NCI-H187 treated with DMSO at 0.1 percent for 48 hours (cell line): Measurements from ENCODE around the gene CACNA1H.
A peak's percentile ranks its signal among the peaks of the same experiment; 100 is the strongest.
"Not testable (repeated sequence)": the region's sequence is repeated elsewhere in the genome, so short reads cannot be mapped to it uniquely, and the experiment has no call there.

ENCODE experiments used
- DNase-seq: peaks from one replicate; lab custom pipeline; 2025; lab: John Stamatoyannopoulos, UW

CACNA1H gene

GRCh38 chr16:1175566-1176279, 22.8 kb downstream of the CACNA1H start:
- no peak for DNase-seq

- no peak for DNase-seq
These were observed 23.5 kb downstream of the CACNA1H start for GRCh38 chr16:1176280-1176897.

DNA sequence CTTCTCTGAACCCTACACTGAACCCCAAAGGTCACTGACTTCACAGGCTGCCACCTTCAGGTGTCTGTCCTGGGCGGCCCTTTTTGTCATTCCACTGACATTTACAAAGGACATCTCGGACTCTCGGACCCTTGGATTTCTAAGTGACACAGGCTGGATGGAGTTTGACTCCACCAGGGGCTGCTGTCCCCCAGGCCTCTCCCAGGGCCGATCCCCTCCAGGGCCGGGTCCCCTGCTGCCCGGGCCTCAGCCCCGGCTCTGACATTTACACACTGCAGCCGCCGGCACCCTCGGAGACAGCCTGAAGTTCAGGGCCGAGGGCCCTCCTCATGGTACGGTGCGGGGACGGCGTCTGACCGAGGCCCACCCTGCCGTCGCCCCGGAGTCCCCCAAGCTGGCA, 24.1 kb downstream of the CACNA1H start:
- DNase-seq, result no peak

- no peak for DNase-seq
These were observed 24.8 kb downstream of the CACNA1H start for GRCh38 chr16:1177750-1178149.

DNA sequence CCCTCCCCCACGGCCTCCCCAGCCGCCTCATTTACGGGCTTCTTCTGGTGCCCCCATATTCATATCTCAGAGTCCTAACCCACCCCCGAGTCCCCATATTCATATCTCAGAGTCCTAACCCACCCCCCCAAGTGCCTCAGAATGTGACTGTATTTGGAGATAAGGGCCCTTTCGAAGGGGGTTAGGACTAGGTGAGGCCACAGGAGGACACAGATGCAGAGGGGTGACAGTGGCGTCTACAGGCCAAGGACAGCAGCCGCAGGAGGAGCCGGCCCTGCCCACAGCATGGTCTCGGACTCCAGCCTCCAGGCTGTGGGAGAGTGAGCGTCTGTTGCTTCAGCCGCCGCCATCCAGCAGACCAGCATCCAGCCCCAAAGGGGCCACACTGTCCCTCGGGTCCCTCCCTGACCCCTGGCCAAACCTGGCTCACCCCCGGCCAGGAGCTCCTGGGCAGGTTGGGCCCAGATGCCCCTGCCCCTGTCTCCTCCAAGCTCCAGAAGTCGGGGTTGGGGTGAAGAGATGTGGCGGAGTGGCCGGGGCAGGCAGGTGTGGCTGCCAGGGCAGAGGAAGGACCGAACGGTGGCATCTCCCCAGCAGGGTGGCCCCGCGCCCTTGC, 25.5 kb downstream of the CACNA1H start:
- no peak for DNase-seq

- DNase-seq, result no peak
These were observed 27.9 kb downstream of the CACNA1H start for GRCh38 chr16:1180549-1181403.

DNA sequence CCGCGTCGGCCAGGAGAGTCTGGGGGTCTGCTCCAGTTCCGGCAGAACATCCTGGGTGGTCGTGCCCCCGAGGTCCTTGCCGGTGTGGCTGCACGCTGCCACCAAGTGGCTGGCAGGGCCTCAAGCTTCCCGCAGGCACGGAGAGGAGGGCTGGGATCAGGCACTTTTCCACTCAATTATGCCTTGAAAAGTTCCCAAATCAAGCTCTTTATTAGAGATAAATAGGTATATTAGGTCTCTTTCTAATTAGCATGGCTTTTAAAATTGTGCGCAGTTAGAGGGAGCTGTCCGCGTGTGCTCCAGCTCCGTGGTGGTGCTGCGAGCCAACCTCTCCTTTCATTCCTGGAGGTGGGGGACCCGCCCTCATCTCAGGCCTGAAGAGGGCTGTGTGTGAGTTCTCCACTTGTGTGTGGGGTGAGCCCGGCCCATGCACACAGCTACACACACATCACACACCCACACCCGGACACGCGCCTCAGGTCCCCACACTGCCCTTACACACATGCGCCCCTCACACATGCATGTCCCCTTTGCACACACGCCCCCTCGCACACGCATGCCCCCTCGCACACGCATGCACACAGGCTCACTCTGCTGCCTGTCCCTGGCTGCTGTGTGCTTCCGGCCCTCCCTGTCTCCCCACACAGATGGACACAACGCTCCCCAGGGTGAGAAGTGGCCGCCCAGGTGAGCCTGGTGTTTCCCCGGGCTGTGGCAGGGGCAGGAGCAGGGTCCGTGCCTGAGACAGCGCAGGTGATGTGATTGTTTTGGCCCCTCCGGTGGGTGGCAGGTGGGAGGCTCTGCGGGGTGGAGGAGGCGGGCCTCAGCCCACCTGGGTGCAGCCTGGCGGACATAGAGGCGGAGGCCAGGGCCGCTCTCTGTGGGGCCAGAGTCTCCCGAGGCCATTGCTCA, 28.8 kb downstream of the CACNA1H start:
- DNase-seq, result no peak

GRCh38 chr16:1182316-1182671, 29.4 kb downstream of the CACNA1H start:
- no peak for DNase-seq

GRCh38 chr16:1182950-1183907, 30.3 kb downstream of the CACNA1H start:
- peak; percentile 58 for DNase-seq

- no peak for DNase-seq
These were observed 31.4 kb downstream of the CACNA1H start for GRCh38 chr16:1184156-1184868.

- DNase-seq, result no peak
These were observed 32.1 kb downstream of the CACNA1H start for GRCh38 chr16:1184980-1185379.

DNA sequence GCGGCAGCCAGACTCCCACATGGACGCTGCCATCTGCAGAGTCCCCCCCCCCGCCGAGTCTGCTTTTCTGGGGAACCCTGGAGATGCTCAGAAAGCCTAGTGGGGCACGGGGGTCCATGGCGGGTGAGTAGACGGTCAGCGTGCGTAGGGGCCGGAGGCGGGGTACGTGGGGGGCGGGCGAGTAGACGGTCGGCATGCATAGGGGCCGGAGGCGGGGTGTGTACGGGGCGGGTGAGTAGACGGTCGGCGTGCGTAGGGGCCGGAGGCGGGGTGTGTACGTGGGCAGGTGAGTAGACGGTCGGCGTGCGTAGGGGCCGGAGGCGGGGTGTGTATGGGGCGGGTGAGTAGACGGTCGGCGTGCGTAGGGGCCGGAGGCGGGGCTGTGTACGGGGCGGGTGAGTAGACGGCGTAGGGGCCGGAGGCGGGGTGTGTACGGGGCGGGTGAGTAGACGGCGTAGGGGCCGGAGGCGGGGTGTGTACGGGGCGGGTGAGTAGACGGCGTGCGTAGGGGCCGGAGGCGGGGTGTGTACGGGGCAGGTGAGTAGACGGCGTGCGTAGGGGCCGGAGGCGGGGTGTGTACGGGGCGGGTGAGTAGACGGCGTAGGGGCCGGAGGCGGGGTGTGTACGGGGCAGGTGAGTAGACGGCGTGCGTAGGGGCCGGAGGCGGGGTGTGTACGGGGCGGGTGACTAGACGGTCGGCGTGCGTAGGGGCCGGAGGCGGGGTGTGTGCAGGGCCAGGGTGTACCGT, 32.7 kb downstream of the CACNA1H start:
- DNase-seq, result not testable (repeated sequence)

DNA sequence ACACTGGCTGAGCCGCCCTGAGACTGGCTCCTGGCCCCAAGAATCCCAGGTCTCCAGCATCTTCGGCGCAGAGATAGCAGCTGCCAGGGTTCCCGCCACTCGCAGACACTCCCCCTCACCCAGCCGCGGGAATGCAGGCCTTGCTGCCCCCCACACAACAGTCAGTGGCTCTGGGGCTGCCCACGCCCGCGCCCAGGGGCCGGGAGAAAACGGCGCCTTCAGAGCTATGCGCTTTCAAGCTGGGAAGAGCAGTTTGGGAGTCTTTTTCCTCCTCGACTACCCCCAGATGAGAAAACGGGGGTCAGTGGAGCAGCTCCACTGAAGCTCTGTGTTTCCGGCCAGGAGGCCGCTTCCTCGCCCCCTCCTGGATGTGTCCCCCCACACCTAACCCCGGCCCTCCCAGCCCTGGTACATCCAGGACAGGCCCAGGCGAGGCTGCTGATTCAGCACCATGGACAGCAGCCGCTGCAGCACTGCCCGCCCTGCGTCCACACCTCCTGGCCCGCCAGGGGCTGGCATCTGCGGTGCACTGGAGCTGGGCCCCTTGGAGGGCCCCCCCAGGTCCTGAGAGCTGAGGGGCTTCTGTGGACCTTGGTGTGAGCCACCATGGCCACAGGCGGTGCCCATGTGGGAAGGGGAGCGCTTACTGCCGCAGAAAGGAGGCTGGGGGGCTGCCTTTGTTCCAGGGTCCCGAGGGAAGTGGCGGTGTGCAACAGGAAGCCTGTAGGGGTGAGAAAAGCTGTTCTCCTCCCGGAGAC, 35.7 kb downstream of the CACNA1H start:
- no peak for DNase-seq

GRCh38 chr16:1189455-1189854, 36.5 kb downstream of the CACNA1H start:
- no peak for DNase-seq

GRCh38 chr16:1190789-1191188, 37.9 kb downstream of the CACNA1H start:
- not testable (repeated sequence) for DNase-seq

- DNase-seq, result no peak
These were observed 39.6 kb downstream of the CACNA1H start for GRCh38 chr16:1192384-1193073.

DNA sequence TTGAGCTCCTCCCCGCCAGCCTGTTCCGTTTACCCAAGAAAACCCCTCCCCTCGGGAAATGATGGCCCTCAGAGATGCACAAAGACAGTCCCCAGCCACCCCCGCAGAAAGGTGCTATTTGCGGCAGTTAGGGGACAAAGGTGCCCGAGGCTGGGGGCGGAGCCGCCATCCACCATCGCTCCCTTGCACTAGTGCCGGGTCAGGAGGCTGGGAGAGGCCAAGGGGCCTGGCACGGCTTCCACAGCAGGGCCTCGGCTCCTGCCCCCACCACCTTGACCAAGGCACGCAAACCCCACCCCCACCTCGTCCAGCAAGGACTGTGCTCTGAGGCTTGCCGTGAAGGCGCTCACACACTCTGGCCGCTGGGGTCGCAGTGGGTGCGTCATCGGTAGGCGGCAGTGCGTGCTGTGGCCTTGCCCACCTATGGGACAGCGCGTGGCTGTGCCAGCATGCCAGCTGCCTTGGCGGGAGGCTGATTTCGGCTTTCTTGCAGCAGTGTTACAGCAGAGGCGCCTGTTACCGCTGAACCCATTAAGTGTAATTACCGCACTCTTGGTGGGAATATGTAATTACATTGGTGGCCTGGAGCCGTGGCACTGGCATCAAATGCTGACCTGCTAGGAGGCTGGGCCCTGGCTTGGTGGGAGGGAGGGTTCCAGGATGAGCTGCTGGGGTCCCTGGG, 40.4 kb downstream of the CACNA1H start:
- no peak for DNase-seq
